HepG2 (cell line): ENCODE measurements around the gene MYH9. TPM values are rescaled to one million over a fixed set of nuclear protein-coding genes. Genes with fewer than 3 reads are reported as not detected.

Source experiments
- BRCA1 ChIP-seq: sonication (generic); formaldehyde crosslinking; IDR thresholded peaks from 2 replicates; pipeline ENCODE4 v1.4.0; 2020; ENCODE audit warnings: missing genetic modification reagents
- FIP1L1 ChIP-seq: fragments of 200-400 bp; formaldehyde crosslinking; IDR thresholded peaks from 2 replicates; pipeline ENCODE4 v1.6.1; 2018; ENCODE audit warnings: low read depth, mild to moderate bottlenecking, low read length, moderate library complexity, borderline replicate concordance; ENCODE audit not compliant: insufficient read depth
- FOXC1 ChIP-seq: sonication (generic); formaldehyde crosslinking; IDR thresholded peaks from 2 replicates; pipeline ENCODE4 v1.8.0; 2022; ENCODE audit warnings: mild to moderate bottlenecking, missing genetic modification reagents, borderline replicate concordance
- GLMP ChIP-seq: sonication (generic); formaldehyde crosslinking; IDR thresholded peaks from 2 replicates; pipeline ENCODE4 v1.9.0; 2021; ENCODE audit warnings: missing genetic modification reagents, mild to moderate bottlenecking, borderline replicate concordance
- HNF1A ChIP-seq, 2 experiments: sonication (generic) in 1 of 2; formaldehyde crosslinking in 1 of 2; IDR thresholded peaks; 2 replicates each; pipeline versions ENCODE4 v1.4.0 to v1.6.1; 2016 to 2020; ENCODE audit warnings: borderline replicate concordance in 1 of 2, low read depth in 1 of 2, mild to moderate bottlenecking in 1 of 2, missing genetic modification reagents in 1 of 2
- KAT7 ChIP-seq: IDR thresholded peaks from 2 replicates; pipeline ENCODE4 v1.6.1; 2018; ENCODE audit warnings: borderline replicate concordance, missing compliant biosample characterization
- KDM3A ChIP-seq: IDR thresholded peaks from 2 replicates; pipeline ENCODE4 v1.6.1; 2018; ENCODE audit warnings: low read depth, missing compliant biosample characterization
- KLF6 ChIP-seq: IDR thresholded peaks from 2 replicates; pipeline ENCODE4 v1.8.0; 2016; ENCODE audit warnings: missing biosample characterization, missing genetic modification reagents
- NFRKB ChIP-seq: fragments of 450-650 bp; IDR thresholded peaks from 2 replicates; pipeline ENCODE4 v1.6.1; 2017
- SP4 ChIP-seq: sonication (generic); formaldehyde crosslinking; IDR thresholded peaks from 2 replicates; pipeline ENCODE4 v1.8.1; 2023; ENCODE audit warnings: mild to moderate bottlenecking, missing genetic modification reagents
- TEAD3 ChIP-seq: optimal IDR thresholded peaks from 2 replicates; pipeline ENCODE3; 2016; ENCODE audit warnings: borderline replicate concordance
- ZNF564 ChIP-seq: sonication (generic); formaldehyde crosslinking; IDR thresholded peaks from 2 replicates; pipeline ENCODE4 v1.8.1; 2023; ENCODE audit warnings: mild to moderate bottlenecking, missing genetic modification reagents
- ZNF772 ChIP-seq: sonication (generic); formaldehyde crosslinking; IDR thresholded peaks from 2 replicates; pipeline ENCODE4 v1.5.0; 2020; ENCODE audit warnings: mild to moderate bottlenecking, missing genetic modification reagents
- ZSCAN21 ChIP-seq: sonication (generic); formaldehyde crosslinking; IDR thresholded peaks from 2 replicates; pipeline ENCODE4 v1.8.0; 2022; ENCODE audit warnings: mild to moderate bottlenecking, missing genetic modification reagents, moderate library complexity, borderline replicate concordance
- polyA plus RNA-seq, 8 experiments: library from polyadenylated mRNA; depleted of rRNA in 3 of 8; stranded (reverse) in 7 of 8; unstranded in 1 of 8; fragments of >200 nt; fragmentation: Illumina TruSeq in 4 of 8; extraction: Trizol in 4 of 8; gene quantifications; 2 replicates each; pipeline versions ENCODE4 v1.2.1 to v1.2.3, GENCODE V29; 2011 to 2016; ENCODE audit warnings: low read depth in 4 of 8, missing spikeins in 1 of 8, mixed read lengths in 1 of 8; ENCODE audit not compliant: insufficient read depth in 1 of 8
- total RNA-seq, 5 experiments: library from RNA; depleted of rRNA; stranded (reverse); fragments of >200 nt; fragmentation: Illumina TruSeq; extraction: Trizol; gene quantifications; 2 replicates each; pipeline ENCODE4 v1.2.3, GENCODE V29; 2016; ENCODE audit warnings: low read depth in 1 of 5
- TF ChIP-seq, protein P1 (sequence below): sonication (generic); formaldehyde crosslinking; IDR thresholded peaks from 2 replicates; pipeline ENCODE4 v1.4.0; 2020; ENCODE audit warnings: missing genetic modification reagents, borderline replicate concordance
- TF ChIP-seq, protein P2 (sequence below): sonication (generic); formaldehyde crosslinking; IDR thresholded peaks from 2 replicates; pipeline ENCODE4 v1.4.0; 2020; ENCODE audit warnings: missing genetic modification reagents, borderline replicate concordance

Gene MYH9
- total and polyA plus RNA-seq, 2 of the 13 experiments (the other 11 are each of a cell fraction or from before 2014, with no cell fraction given), result 50.7 to 98.5 TPM

GRCh38 chr22:36239401-36240171 lies 148.2 kb downstream of the MYH9 start, which contains the start of gene APOL2 (continued):
- TF ChIP-seq TEAD3 (CRISPR knock-in tag) (peak; percentile 94), FIP1L1 (no peak), HNF1A (IDR thresholded peaks at IDR 0.05; ENCODE audit: low read depth) (no peak), HNF1A (CRISPR knock-in tag; IDR thresholded peaks at IDR 0.05; ENCODE audit: borderline replicate concordance) (peak; percentile 34; the same call in 1 of the 2 replicates), BRCA1 (no peak), SP4 (peak; percentile 50), KLF6 (CRISPR knock-in tag) (peak; percentile 51; the same call in 1 of the 2 replicates), KAT7 (peak; percentile 78), FOXC1 (CRISPR knock-in tag) (peak; percentile 49; the same call in 1 of the 2 replicates), ZSCAN21 (no peak), ZNF772 (CRISPR knock-in tag) (peak; percentile 75; the same call in 1 of the 2 replicates), GLMP (CRISPR knock-in tag) (no peak), NFRKB (no peak), KDM3A (peak; percentile 64; the same call in 1 of the 2 replicates), ZNF564 (CRISPR knock-in tag) (0 out of 2 replicates have a peak, but pooled peaks have one; percentile 40)
- TF ChIP-seq, protein P1, sequence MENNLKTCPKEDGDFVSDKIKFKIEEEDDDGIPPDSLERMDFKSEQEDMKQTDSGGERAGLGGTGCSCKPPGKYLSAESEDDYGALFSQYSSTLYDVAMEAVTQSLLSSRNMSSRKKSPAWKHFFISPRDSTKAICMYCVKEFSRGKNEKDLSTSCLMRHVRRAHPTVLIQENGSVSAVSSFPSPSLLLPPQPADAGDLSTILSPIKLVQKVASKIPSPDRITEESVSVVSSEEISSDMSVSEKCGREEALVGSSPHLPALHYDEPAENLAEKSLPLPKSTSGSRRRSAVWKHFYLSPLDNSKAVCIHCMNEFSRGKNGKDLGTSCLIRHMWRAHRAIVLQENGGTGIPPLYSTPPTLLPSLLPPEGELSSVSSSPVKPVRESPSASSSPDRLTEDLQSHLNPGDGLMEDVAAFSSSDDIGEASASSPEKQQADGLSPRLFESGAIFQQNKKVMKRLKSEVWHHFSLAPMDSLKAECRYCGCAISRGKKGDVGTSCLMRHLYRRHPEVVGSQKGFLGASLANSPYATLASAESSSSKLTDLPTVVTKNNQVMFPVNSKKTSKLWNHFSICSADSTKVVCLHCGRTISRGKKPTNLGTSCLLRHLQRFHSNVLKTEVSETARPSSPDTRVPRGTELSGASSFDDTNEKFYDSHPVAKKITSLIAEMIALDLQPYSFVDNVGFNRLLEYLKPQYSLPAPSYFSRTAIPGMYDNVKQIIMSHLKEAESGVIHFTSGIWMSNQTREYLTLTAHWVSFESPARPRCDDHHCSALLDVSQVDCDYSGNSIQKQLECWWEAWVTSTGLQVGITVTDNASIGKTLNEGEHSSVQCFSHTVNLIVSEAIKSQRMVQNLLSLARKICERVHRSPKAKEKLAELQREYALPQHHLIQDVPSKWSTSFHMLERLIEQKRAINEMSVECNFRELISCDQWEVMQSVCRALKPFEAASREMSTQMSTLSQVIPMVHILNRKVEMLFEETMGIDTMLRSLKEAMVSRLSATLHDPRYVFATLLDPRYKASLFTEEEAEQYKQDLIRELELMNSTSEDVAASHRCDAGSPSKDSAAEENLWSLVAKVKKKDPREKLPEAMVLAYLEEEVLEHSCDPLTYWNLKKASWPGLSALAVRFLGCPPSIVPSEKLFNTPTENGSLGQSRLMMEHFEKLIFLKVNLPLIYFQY (CRISPR knock-in tag), result no peak
- TF ChIP-seq, protein P2, sequence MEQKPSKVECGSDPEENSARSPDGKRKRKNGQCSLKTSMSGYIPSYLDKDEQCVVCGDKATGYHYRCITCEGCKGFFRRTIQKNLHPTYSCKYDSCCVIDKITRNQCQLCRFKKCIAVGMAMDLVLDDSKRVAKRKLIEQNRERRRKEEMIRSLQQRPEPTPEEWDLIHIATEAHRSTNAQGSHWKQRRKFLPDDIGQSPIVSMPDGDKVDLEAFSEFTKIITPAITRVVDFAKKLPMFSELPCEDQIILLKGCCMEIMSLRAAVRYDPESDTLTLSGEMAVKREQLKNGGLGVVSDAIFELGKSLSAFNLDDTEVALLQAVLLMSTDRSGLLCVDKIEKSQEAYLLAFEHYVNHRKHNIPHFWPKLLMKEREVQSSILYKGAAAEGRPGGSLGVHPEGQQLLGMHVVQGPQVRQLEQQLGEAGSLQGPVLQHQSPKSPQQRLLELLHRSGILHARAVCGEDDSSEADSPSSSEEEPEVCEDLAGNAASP (CRISPR knock-in tag), result peak; percentile 45; the same call in 1 of the 2 replicates
